BE2C (cell line): ENCODE results near the gene PHF21A.

Source experiments
- DNase-seq: peaks from one replicate; pipeline ENCODE4 v3.0.0-alpha.2; 2020
- H3K27me3 ChIP-seq: fragments of 250-450 bp; sonication (Bioruptor Pico); 2 replicates; pipeline ENCODE4 v1.5.1; 2020; ENCODE audit warnings: mild to moderate bottlenecking
- H3K36me3 ChIP-seq: fragments of 250-450 bp; sonication (Bioruptor Pico); 2 replicates; pipeline ENCODE4 v1.5.1; 2020; ENCODE audit warnings: mild to moderate bottlenecking
- H3K4me1 ChIP-seq: fragments of 250-450 bp; sonication (Bioruptor Pico); 2 replicates; pipeline ENCODE4 v1.5.1; 2020
- H3K4me3 ChIP-seq: 2 replicates; pipeline ENCODE4 v1.5.1; 2011; ENCODE audit warnings: low read depth, low read length
- H3K9me3 ChIP-seq: fragments of 250-450 bp; sonication (Bioruptor Pico); 2 replicates; pipeline ENCODE4 v1.5.1; 2020
- CTCF ChIP-seq: IDR thresholded peaks from 2 replicates; pipeline ENCODE4 v1.5.1; 2012; ENCODE audit warnings: mild to moderate bottlenecking, low read depth, low read length

PHF21A gene

GRCh38 chr11:45960387-45961095 lies 160.7 kb downstream of the PHF21A start:
- Histone ChIP-seq H3K4me1 (no peaks in the 10 kb centered on the region; the same call in 1 of the 2 replicates), H3K27me3 (no peaks in the 10 kb centered on the region), H3K4me3 (no peak overlapping the region), H3K36me3 (peaks cover 7% of the 10 kb centered on the region; the same call in 1 of the 2 replicates), H3K9me3 (no peaks in the 10 kb centered on the region)
- no peak for DNase-seq
- TF ChIP-seq CTCF, result no peak

DNA sequence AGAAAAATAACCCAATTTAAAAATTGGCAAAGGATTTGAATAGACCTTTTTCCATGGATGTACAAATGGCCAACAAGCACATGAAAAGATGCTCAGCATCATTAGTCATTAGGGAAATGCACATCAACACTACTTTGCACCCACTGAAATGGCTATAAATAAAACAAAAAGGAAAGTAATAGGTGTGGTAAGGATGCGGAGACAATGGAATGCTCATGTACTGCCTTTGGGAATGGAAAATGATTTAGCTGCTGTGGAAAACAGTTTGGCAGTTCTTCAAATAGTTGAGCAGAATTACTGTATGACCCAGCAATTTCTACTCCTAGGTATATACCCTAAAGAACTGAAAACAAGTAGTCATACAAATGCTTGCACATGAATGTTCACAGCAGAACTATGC lies 161.4 kb downstream of the PHF21A start:
- Histone ChIP-seq H3K4me1 (no peaks in the 10 kb centered on the region; the same call in 1 of the 2 replicates), H3K4me3 (no peak overlapping the region), H3K36me3 (0 out of 2 replicates have a peak, but pooled peaks cover 3% of the 10 kb centered on the region), H3K9me3 (no peaks in the 10 kb centered on the region), H3K27me3 (no peaks in the 10 kb centered on the region)
- no peak for DNase-seq
- TF ChIP-seq CTCF, result no peak

GRCh38 chr11:45949992-45950407 lies 171.3 kb downstream of the PHF21A start:
- Histone ChIP-seq H3K4me3 (no peak overlapping the region), H3K36me3 (peaks cover 9% of the 10 kb centered on the region), H3K27me3 (no peaks in the 10 kb centered on the region), H3K9me3 (no peaks in the 10 kb centered on the region), H3K4me1 (no peaks in the 10 kb centered on the region)
- DNase-seq, result no peak
- TF ChIP-seq CTCF, result no peak

DNA sequence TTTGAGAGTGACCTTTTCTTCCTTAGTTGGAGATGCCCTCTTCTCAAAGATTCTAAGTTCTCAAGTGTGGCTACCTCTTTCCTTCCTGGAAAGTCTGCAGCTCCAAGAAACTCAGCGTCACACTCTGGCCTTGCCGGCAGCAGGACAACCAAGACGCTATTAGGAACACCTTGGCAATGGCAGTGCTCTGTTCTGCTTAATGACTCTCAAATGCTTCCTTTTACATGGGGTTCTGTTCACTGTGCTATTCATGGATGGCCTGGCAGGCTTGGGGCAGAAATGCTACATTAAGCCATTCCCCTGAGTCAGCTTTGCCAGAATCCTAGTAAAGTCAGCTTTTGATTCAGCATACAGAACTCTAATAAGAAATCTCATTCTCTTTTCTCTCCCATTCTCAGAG lies 172.9 kb downstream of the PHF21A start:
- no peaks in the 10 kb centered on the region for H3K27me3 ChIP-seq
- H3K9me3 ChIP-seq, result no peaks in the 10 kb centered on the region
- no peak for TF ChIP-seq CTCF
- DNase-seq, result no peak
- no peak overlapping the region for H3K4me3 ChIP-seq
- H3K36me3 ChIP-seq, result peaks cover 9% of the 10 kb centered on the region
- H3K4me1 ChIP-seq, result no peaks in the 10 kb centered on the region

GRCh38 chr11:45947885-45948284 lies 173.4 kb downstream of the PHF21A start:
- Histone ChIP-seq H3K9me3 (no peaks in the 10 kb centered on the region), H3K4me1 (no peaks in the 10 kb centered on the region), H3K36me3 (peaks cover 9% of the 10 kb centered on the region), H3K4me3 (no peak overlapping the region), H3K27me3 (no peaks in the 10 kb centered on the region)
- no peak for DNase-seq
- no peak for TF ChIP-seq CTCF

DNA sequence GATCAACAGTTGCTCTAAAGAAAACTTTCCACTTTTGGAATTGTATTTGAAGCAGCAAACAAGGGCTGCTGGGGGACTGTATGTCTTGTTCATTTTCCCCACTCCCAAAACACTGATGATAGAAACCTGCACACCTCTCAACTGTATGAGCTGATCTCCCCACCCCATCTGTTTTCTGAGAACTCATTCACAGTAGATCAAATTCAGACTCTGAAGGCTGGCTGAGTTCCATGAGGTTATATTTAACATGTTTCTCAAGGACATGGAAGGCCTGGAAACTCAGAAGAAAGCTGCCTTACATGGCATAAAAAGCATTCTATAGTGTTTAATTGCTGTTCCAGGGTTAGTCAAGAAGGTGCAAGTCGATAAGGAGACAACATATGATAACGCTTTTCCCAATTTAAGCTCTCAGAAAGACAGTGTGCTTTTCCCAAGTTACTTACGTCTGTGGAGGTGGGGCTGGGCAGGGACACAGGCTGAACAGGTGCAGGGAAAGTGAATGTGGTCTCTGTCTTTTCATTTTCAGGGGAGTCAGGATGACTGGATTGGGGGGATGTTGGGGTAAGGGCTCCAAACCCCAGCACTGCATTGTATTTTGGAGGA lies 175.8 kb downstream of the PHF21A start:
- no peak overlapping the region for H3K4me3 ChIP-seq
- no peak for DNase-seq
- H3K9me3 ChIP-seq, result no peaks in the 10 kb centered on the region
- no peaks in the 10 kb centered on the region for H3K27me3 ChIP-seq
- H3K36me3 ChIP-seq, result peaks cover 9% of the 10 kb centered on the region
- TF ChIP-seq CTCF, result no peak
- no peaks in the 10 kb centered on the region for H3K4me1 ChIP-seq
